ENCODE data around the gene RILPL1. TPM values are rescaled to one million over a fixed set of nuclear protein-coding genes. Genes with fewer than 3 reads are reported as not detected.
"Not testable (repeated sequence)": the region's sequence is repeated elsewhere in the genome, so short reads cannot be mapped to it uniquely, and the experiment has no call there.

The RILPL1 gene
- total and polyA plus RNA-seq, 2 donors = 3.4 to 11.8 TPM

DNA sequence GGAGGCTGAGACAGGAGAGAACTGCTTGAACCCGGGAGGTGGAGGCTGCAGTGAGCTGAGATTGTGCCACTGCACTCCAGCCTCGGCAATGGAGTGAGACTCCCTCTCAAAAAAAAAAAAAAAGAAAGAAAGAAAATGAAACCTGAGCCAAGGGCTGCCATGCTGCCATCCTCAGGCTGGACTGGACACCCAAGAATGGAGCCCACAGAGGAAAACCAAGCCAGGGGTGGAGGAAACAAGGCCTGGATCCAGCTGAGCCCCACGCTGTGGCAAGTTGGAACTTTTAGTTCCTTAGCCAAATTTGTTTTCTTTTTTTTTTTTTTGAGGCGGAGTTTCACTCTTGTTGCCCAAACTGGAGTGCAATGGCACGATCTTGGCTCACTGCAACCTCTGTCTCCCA is 52.3 kb downstream of the RILPL1 start:
- not testable (repeated sequence) for H3K27ac ChIP-seq (ENCODE audit: low read depth in 1 of 2, low read length in 1 of 2); H3K27me3 ChIP-seq (ENCODE audit: control insufficient read depth in 2 of 2, insufficient read depth in 1 of 2, low read length in 1 of 2); DNase-seq (ENCODE audit: low read depth in 6 of 9, low spot score in 9 of 9); H3K36me3 ChIP-seq (ENCODE audit: control insufficient read depth in 2 of 2, insufficient read depth in 2 of 2, low read length in 1 of 2); H3K4me3 ChIP-seq (ENCODE audit: low read length in 2 of 2); H3K9me3 ChIP-seq (ENCODE audit: control insufficient read depth in 2 of 2, insufficient read depth in 1 of 2, low read length in 1 of 2)
- WGBS = 98% methylated on average over 5 of the region's 5 CpGs
- H3K4me1 ChIP-seq (ENCODE audit: control insufficient read depth in 2 of 2, insufficient read depth in 2 of 2, low read length in 2 of 2) = peaks cover 12 to 22% of the 10 kb centered on the region in 2 donors

- H3K9me3 ChIP-seq (ENCODE audit: control insufficient read depth in 2 of 2, insufficient read depth in 1 of 2, low read length in 1 of 2) = no peaks in the 10 kb centered on the region
- peaks cover 12 to 20% of the 10 kb centered on the region in 2 donors for H3K4me1 ChIP-seq (ENCODE audit: control insufficient read depth in 2 of 2, insufficient read depth in 2 of 2, low read length in 2 of 2)
- DNase-seq (ENCODE audit: low read depth in 6 of 9, low spot score in 9 of 9) = no peak
- no peaks in the 10 kb centered on the region for H3K36me3 ChIP-seq (ENCODE audit: control insufficient read depth in 2 of 2, insufficient read depth in 2 of 2, low read length in 1 of 2)
- no peaks in the 10 kb centered on the region for H3K27me3 ChIP-seq (ENCODE audit: control insufficient read depth in 2 of 2, insufficient read depth in 1 of 2, low read length in 1 of 2)
- H3K4me3 ChIP-seq (ENCODE audit: low read length in 2 of 2) = no peak overlapping the region
- H3K27ac ChIP-seq (ENCODE audit: low read depth in 1 of 2, low read length in 1 of 2) = no peak overlapping the region
- WGBS = 92% methylated on average over 14 of the region's 14 CpGs
These were observed 53.9 kb downstream of the RILPL1 start for GRCh38 chr12:123479442-123480180.

DNA sequence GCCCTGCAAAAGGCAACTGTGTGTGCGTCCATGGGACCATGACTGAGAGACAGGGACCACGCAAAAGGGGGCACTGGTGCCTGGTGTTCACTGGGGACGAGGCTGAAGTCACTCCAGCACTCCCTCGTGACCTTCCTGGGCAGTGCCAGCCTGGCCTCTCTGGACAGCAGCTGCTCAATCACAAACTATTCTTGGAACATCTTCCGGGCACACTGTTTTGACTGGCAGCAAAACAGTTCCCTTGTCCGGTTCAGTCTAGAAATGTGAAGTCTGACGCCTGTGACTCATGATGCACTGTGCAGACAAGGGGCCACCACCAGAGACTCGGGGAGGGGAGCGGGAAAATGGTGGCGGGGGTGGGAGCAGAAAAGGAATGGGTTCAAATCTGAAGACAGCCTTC is 54.8 kb downstream of the RILPL1 start:
- WGBS = 96% methylated on average over 10 of the region's 10 CpGs
- Histone ChIP-seq H3K4me1 (ENCODE audit: control insufficient read depth in 2 of 2, insufficient read depth in 2 of 2, low read length in 2 of 2) (peaks cover 4 to 14% of the 10 kb centered on the region in 2 donors), H3K36me3 (ENCODE audit: control insufficient read depth in 2 of 2, insufficient read depth in 2 of 2, low read length in 1 of 2) (no peaks in the 10 kb centered on the region), H3K27me3 (ENCODE audit: control insufficient read depth in 2 of 2, insufficient read depth in 1 of 2, low read length in 1 of 2) (no peaks in the 10 kb centered on the region), H3K9me3 (ENCODE audit: control insufficient read depth in 2 of 2, insufficient read depth in 1 of 2, low read length in 1 of 2) (no peaks in the 10 kb centered on the region), H3K27ac (ENCODE audit: low read depth in 1 of 2, low read length in 1 of 2) (no peak overlapping the region), H3K4me3 (ENCODE audit: low read length in 2 of 2) (no peak overlapping the region)
- DNase-seq (ENCODE audit: low read depth in 6 of 9, low spot score in 9 of 9) = no peak

GRCh38 chr12:123478069-123478468 is 55.5 kb downstream of the RILPL1 start:
- no peaks in the 10 kb centered on the region for H3K9me3 ChIP-seq (ENCODE audit: control insufficient read depth in 2 of 2, insufficient read depth in 1 of 2, low read length in 1 of 2)
- no peak overlapping the region for H3K4me3 ChIP-seq (ENCODE audit: low read length in 2 of 2)
- H3K27me3 ChIP-seq (ENCODE audit: control insufficient read depth in 2 of 2, insufficient read depth in 1 of 2, low read length in 1 of 2) = no peaks in the 10 kb centered on the region
- no peak for DNase-seq (ENCODE audit: low read depth in 6 of 9, low spot score in 9 of 9)
- peaks cover 0 to 7% of the 10 kb centered on the region in 2 donors for H3K4me1 ChIP-seq (ENCODE audit: control insufficient read depth in 2 of 2, insufficient read depth in 2 of 2, low read length in 2 of 2)
- H3K36me3 ChIP-seq (ENCODE audit: control insufficient read depth in 2 of 2, insufficient read depth in 2 of 2, low read length in 1 of 2) = no peaks in the 10 kb centered on the region
- H3K27ac ChIP-seq (ENCODE audit: low read depth in 1 of 2, low read length in 1 of 2) = no peak overlapping the region
- WGBS = 98% methylated on average over 11 of the region's 11 CpGs

DNA sequence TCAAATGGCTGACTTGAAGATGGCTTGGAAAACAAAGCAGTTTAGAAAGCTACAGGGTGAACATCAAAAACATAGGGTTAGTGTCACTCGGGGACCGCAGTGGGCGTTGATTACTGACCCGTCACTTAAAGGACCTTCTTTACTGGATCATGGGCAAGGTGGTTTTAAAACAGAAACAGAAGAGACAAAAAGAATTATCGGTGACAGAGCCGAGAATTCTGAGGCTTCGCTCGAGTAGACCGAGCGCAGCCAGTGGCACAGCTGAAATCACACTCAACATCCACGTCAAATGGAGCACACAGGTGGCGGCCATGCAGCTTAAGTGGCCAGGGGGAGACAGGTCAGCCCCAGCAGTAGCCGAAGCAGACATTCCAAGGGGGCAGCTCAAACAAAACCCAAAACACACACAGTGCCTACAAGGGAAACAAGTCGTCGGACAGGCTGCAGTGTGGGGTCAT is 58.2 kb downstream of the RILPL1 start:
- WGBS = 95% methylated on average over 15 of the region's 15 CpGs
- Histone ChIP-seq H3K27ac (ENCODE audit: low read depth in 1 of 2, low read length in 1 of 2) (peak overlapping the region in 1 of 2 donors; percentile 21), H3K36me3 (ENCODE audit: control insufficient read depth in 2 of 2, insufficient read depth in 2 of 2, low read length in 1 of 2) (peaks cover 12 to 18% of the 10 kb centered on the region in 2 donors)

GRCh38 chr12:123474485-123475245 is 58.9 kb downstream of the RILPL1 start:
- Histone ChIP-seq H3K27me3 (ENCODE audit: control insufficient read depth in 2 of 2, insufficient read depth in 1 of 2, low read length in 1 of 2) (no peaks in the 10 kb centered on the region), H3K4me1 (ENCODE audit: control insufficient read depth in 2 of 2, insufficient read depth in 2 of 2, low read length in 2 of 2) (peaks cover 0 to 4% of the 10 kb centered on the region in 2 donors), H3K27ac (ENCODE audit: low read depth in 1 of 2, low read length in 1 of 2) (peak overlapping the region in 1 of 2 donors; percentile 19), H3K9me3 (ENCODE audit: control insufficient read depth in 2 of 2, insufficient read depth in 1 of 2, low read length in 1 of 2) (peaks cover 0 to 3% of the 10 kb centered on the region in 2 donors), H3K4me3 (ENCODE audit: low read length in 2 of 2) (no peak overlapping the region), H3K36me3 (ENCODE audit: control insufficient read depth in 2 of 2, insufficient read depth in 2 of 2, low read length in 1 of 2) (peaks cover 12 to 18% of the 10 kb centered on the region in 2 donors)
- WGBS = 93% methylated on average over 13 of the region's 13 CpGs
- DNase-seq (ENCODE audit: low read depth in 6 of 9, low spot score in 9 of 9) = peak in 1 of 9 donors; percentile 15

More for the DNA sequence above, 58.2 kb downstream of the RILPL1 start:
- Histone ChIP-seq H3K4me1 (ENCODE audit: control insufficient read depth in 2 of 2, insufficient read depth in 2 of 2, low read length in 2 of 2) (peaks cover 0 to 4% of the 10 kb centered on the region in 2 donors), H3K9me3 (ENCODE audit: control insufficient read depth in 2 of 2, insufficient read depth in 1 of 2, low read length in 1 of 2) (peaks cover 0 to 3% of the 10 kb centered on the region in 2 donors), H3K4me3 (ENCODE audit: low read length in 2 of 2) (no peak overlapping the region), H3K27me3 (ENCODE audit: control insufficient read depth in 2 of 2, insufficient read depth in 1 of 2, low read length in 1 of 2) (no peaks in the 10 kb centered on the region)
- no peak for DNase-seq (ENCODE audit: low read depth in 6 of 9, low spot score in 9 of 9)

DNA sequence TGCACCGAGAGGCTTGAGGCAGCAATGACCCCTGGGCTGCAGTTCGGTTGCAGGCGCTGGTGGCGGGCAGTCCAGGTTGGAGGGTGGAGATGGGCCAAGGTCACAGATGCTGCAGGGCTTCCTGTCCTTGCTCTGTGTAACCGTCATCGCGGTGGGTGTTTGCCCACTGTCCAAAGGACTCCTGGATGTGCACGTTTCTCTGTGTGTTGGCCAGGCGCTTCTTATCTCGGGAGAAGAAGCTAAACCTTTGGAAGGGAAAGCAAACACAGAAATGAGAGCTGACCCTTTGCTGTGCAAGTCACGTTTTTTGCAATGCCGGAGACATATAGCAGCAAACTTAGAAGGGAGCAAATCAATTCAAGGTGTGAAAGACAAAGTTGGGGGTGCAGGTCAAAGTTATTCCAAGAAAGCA is 61.1 kb downstream of the RILPL1 start:
- WGBS = 97% methylated on average over 12 of the region's 12 CpGs
- no peaks in the 10 kb centered on the region for H3K27me3 ChIP-seq (ENCODE audit: control insufficient read depth in 2 of 2, insufficient read depth in 1 of 2, low read length in 1 of 2)

DNA sequence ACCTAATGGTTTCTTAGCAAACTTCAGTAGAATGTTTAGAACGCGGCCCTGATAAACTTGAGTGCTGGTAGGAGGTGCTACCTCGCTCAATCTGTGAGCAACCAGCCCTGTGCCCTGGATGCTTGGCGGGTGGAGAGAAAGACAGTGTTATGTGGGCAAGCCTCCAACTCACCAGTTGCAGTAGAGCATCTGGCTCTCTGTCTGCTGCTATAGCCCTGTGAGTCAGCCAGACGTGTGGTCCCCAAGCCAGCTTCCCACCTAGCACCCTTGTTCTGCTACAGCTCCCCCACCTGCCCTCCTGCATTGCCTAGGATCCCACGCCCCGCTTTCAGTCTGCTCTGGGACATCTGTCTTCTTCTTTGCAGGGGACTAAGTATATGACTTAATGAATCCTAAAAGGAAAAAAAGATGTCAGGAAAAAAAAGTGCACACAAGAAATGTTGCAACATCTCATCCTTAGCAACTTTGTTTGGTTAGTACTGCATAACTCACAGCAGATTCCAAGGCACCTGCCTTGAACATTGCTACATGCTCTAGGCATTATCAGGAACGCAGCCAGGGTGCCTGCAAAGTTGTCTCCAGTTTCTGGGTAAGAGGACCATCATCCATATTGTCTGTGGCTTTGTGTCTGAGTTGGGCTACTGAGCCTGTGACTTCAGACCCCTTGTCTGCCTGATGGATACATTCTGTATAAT is 62.0 kb downstream of the RILPL1 start:
- Histone ChIP-seq H3K9me3 (ENCODE audit: control insufficient read depth in 2 of 2, insufficient read depth in 1 of 2, low read length in 1 of 2) (peaks cover 0 to 3% of the 10 kb centered on the region in 2 donors), H3K4me1 (ENCODE audit: control insufficient read depth in 2 of 2, insufficient read depth in 2 of 2, low read length in 2 of 2) (peaks cover 0 to 4% of the 10 kb centered on the region in 2 donors), H3K27me3 (ENCODE audit: control insufficient read depth in 2 of 2, insufficient read depth in 1 of 2, low read length in 1 of 2) (no peaks in the 10 kb centered on the region), H3K27ac (ENCODE audit: low read depth in 1 of 2, low read length in 1 of 2) (no peak overlapping the region), H3K36me3 (ENCODE audit: control insufficient read depth in 2 of 2, insufficient read depth in 2 of 2, low read length in 1 of 2) (peaks cover 16 to 24% of the 10 kb centered on the region in 2 donors), H3K4me3 (ENCODE audit: low read length in 2 of 2) (no peak overlapping the region)
- WGBS = 96% methylated on average over 8 of the region's 8 CpGs
- DNase-seq (ENCODE audit: low read depth in 6 of 9, low spot score in 9 of 9) = no peak

More for the DNA sequence above, 61.1 kb downstream of the RILPL1 start:
- Histone ChIP-seq H3K36me3 (ENCODE audit: control insufficient read depth in 2 of 2, insufficient read depth in 2 of 2, low read length in 1 of 2) (peaks cover 12 to 20% of the 10 kb centered on the region in 2 donors), H3K4me3 (ENCODE audit: low read length in 2 of 2) (no peak overlapping the region), H3K27ac (ENCODE audit: low read depth in 1 of 2, low read length in 1 of 2) (no peak overlapping the region), H3K4me1 (ENCODE audit: control insufficient read depth in 2 of 2, insufficient read depth in 2 of 2, low read length in 2 of 2) (peaks cover 0 to 4% of the 10 kb centered on the region in 2 donors), H3K9me3 (ENCODE audit: control insufficient read depth in 2 of 2, insufficient read depth in 1 of 2, low read length in 1 of 2) (peaks cover 0 to 3% of the 10 kb centered on the region in 2 donors)
- DNase-seq (ENCODE audit: low read depth in 6 of 9, low spot score in 9 of 9) = no peak

Measured in thymus (tissue), 11 donors.